ENCODE data around the gene SPEM1.

GRCh38 chr17:7414837-7415236 lies 5.3 kb upstream of the SPEM1 start:
- TF ChIP-seq SREBF1 (IDR thresholded peaks at IDR 0.05; ENCODE audit: low read length) (no peak), SMARCA5 (IDR thresholded peaks at IDR 0.05) (no peak), RB1 (IDR thresholded peaks at IDR 0.05; ENCODE audit: borderline replicate concordance) (no peak), DPF2 (IDR thresholded peaks at IDR 0.05) (no peak), RELA (IDR thresholded peaks at IDR 0.05; ENCODE audit: borderline replicate concordance, partially characterized antibody) (no peak), JUND (IDR thresholded peaks at IDR 0.05; ENCODE audit: low read depth, low read length) (no peak), ZNF687 (IDR thresholded peaks at IDR 0.05) (no peak), CTCF (IDR thresholded peaks at IDR 0.05 in 2 of 3, conservative IDR thresholded peaks at IDR 0.05 in 1 of 3; ENCODE audit: control insufficient read depth in 2 of 3, extremely low read depth in 1 of 3, insufficient read depth in 1 of 3, low read depth in 3 of 3, low read length in 3 of 3) (no peak), REST (IDR thresholded peaks at IDR 0.05; ENCODE audit: low read depth, low read length) (no peak), POLR2A (IDR thresholded peaks at IDR 0.05; ENCODE audit: low read depth, low read length) (no peak)

Measured in GM12878 (cell line).